HG03108 (cell line): Measurements from ENCODE around the gene SLCO3A1.
"Not testable (repeated sequence)": the region's sequence is repeated elsewhere in the genome, so short reads cannot be mapped to it uniquely, and the experiment has no call there.

Source experiments
- ATAC-seq: cut with Tn5 transposase; IDR thresholded peaks from one replicate; pipeline ENCODE4 v1.9.1; 2021; ENCODE audit warnings: moderate library complexity; ENCODE audit not compliant: unreplicated experiment

SLCO3A1 gene

GRCh38 chr15:92061511-92062195 is 208.1 kb downstream of the SLCO3A1 start:
- ATAC-seq: no peak

GRCh38 chr15:92062505-92062904 is 209.0 kb downstream of the SLCO3A1 start:
- no peak for ATAC-seq

- ATAC-seq: no peak
Observed at GRCh38 chr15:92068121-92068520, 214.6 kb downstream of the SLCO3A1 start.

- ATAC-seq: peak; percentile 50
Observed at GRCh38 chr15:92069308-92070250, 216.1 kb downstream of the SLCO3A1 start.

- not testable (repeated sequence) for ATAC-seq
Observed at GRCh38 chr15:92070251-92070650, 216.7 kb downstream of the SLCO3A1 start.

- no peak for ATAC-seq
Observed at GRCh38 chr15:92071045-92071634, 217.6 kb downstream of the SLCO3A1 start.

GRCh38 chr15:92073044-92073785 is 219.7 kb downstream of the SLCO3A1 start:
- no peak for ATAC-seq

- no peak for ATAC-seq
Observed at GRCh38 chr15:92074101-92074500, 220.6 kb downstream of the SLCO3A1 start.

- ATAC-seq: no peak
Observed at GRCh38 chr15:92074646-92075045, 221.1 kb downstream of the SLCO3A1 start.

GRCh38 chr15:92075764-92076163 is 222.3 kb downstream of the SLCO3A1 start:
- ATAC-seq: no peak

- no peak for ATAC-seq
Observed at GRCh38 chr15:92076541-92076940, 223.0 kb downstream of the SLCO3A1 start.

GRCh38 chr15:92077353-92078085 is 224.0 kb downstream of the SLCO3A1 start:
- peak; percentile 50 for ATAC-seq

GRCh38 chr15:92078270-92078669 is 224.8 kb downstream of the SLCO3A1 start:
- ATAC-seq: no peak

GRCh38 chr15:92079047-92079446 is 225.5 kb downstream of the SLCO3A1 start:
- ATAC-seq: no peak

- no peak for ATAC-seq
Observed at GRCh38 chr15:92079647-92080255, 226.2 kb downstream of the SLCO3A1 start.

- peak; percentile 65 for ATAC-seq
Observed at GRCh38 chr15:92082006-92082843, 228.7 kb downstream of the SLCO3A1 start.

GRCh38 chr15:92083190-92083589 is 229.7 kb downstream of the SLCO3A1 start:
- no peak for ATAC-seq

- no peak for ATAC-seq
Observed at GRCh38 chr15:92087211-92087610, 233.7 kb downstream of the SLCO3A1 start.

GRCh38 chr15:92091155-92091734 is 237.7 kb downstream of the SLCO3A1 start:
- ATAC-seq: no peak
